Testis (tissue), 3 donors: ENCODE results near the gene PISD. TPM values are rescaled to one million over a fixed set of nuclear protein-coding genes. Genes with fewer than 3 reads are reported as not detected.

Experiments
- DNase-seq: peaks from one replicate; pipeline ENCODE4 v3.0.0-alpha.2; 2019
- H3K27ac ChIP-seq, 2 donors: fragments of 200-600 bp; sonication (generic); one replicate each; pipeline ENCODE4 v1.5.1; 2019
- H3K27me3 ChIP-seq: fragments of 200-600 bp; sonication (generic); one replicate; pipeline ENCODE4 v1.5.1; 2019
- H3K36me3 ChIP-seq: fragments of 200-600 bp; sonication (generic); one replicate; pipeline ENCODE4 v1.5.1; 2017; ENCODE audit warnings: low read depth; ENCODE audit errors: missing control alignments
- H3K4me1 ChIP-seq: fragments of 200-600 bp; sonication (generic); one replicate; pipeline ENCODE4 v1.5.1; 2019
- H3K4me3 ChIP-seq, 2 donors: fragments of 200-600 bp; sonication (generic); one replicate each; pipeline ENCODE4 v1.5.1; 2017 to 2019
- H3K9me3 ChIP-seq: fragments of 200-600 bp; sonication (generic); one replicate; pipeline ENCODE4 v1.5.1; 2017
- POLR2A ChIP-seq: fragments of 450-650 bp; IDR thresholded peaks from one replicate; pipeline ENCODE4 v1.6.1; 2017; ENCODE audit warnings: antibody characterized with exemption, mild to moderate bottlenecking, moderate library complexity
- WGBS, 2 donors: methylation state at CpG; one replicate each; pipeline ENCODE4 v1.1.5; 2018; 5-methylcytosine and 5-hydroxymethylcytosine counted together
- intact Hi-C: fragments of 100-400 bp; cut with DNase I; formaldehyde crosslinking; loops from one replicate; pipeline ENCODE4 v1.15.1; 2023; ENCODE audit warnings: low total_unique reads
- polyA plus RNA-seq: library from polyadenylated mRNA; stranded (reverse); fragments of 350-450 nt; fragmentation: Illumina TruSeq; extraction: RNeasy Lipid Tissue Mini Kit (QIAGEN cat#74804); gene quantifications from one replicate; pipeline ENCODE4 v1.2.3, GENCODE V29; 2014; ENCODE audit warnings: low read depth, low replicate concordance; ENCODE audit not compliant: insufficient read depth
- total RNA-seq, 2 donors: library from RNA; depleted of rRNA; stranded (reverse); fragments of >200 nt; gene quantifications; one replicate each; pipeline ENCODE4 v1.2.3, GENCODE V29; 2016
- TF ChIP-seq, protein P1 (sequence below), 3 experiments: fragments of 450-650 bp in 2 of 3; fragments of 200-600 bp in 1 of 3; sonication (generic) in 1 of 3; IDR thresholded peaks; one replicate each; pipeline ENCODE4 v1.5.1; 2016 to 2019; ENCODE audit warnings: antibody characterized with exemption in 3 of 3, mild to moderate bottlenecking in 2 of 3, moderate library complexity in 1 of 3

Gene PISD
- total and polyA plus RNA-seq, 3 donors from 2014 or later = 93.5 to 126 (median 120) TPM

DNA sequence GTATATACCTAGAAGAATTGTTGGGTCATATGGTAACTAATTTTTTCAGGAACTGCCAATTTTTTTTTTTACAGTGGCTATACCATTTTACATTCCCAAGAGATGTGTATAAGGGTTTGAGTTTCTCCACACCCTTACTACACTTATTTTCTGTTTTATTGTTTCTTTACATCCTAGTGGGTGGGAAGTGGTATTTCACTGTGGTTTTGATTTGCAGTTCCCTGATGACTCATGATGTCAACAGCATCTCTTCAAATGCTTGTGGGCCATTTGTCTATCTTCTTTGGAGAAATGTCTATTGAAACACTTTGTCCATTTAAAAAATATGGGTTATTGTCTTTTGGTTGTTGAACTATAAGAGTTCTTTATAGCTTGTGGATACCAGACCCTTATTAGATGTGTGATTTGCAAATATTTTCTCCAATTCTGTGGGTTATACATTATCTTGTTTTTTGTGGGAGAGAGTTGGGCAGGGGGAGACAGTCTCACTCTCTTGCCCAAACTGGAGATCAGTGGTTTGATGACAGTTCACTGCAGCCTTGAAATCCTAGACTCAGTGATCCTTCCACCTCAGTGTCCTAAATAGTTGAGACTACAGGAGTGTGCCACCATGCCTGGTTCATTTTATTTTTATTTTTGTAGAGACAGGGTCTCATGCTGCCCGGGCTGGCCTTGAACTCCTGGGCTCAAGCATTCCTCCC, 30.3 kb upstream of the PISD start:
- H3K9me3 ChIP-seq = no peaks in the 10 kb centered on the region
- no peak for DNase-seq
- 70 to 87% methylated on average over 1 of the region's 1 CpG for WGBS, 2 donors
- no peaks in the 10 kb centered on the region for H3K36me3 ChIP-seq
- H3K27me3 ChIP-seq = no peaks in the 10 kb centered on the region
- H3K4me3 ChIP-seq = no peak overlapping the region
- H3K27ac ChIP-seq = no peak overlapping the region
- intact Hi-C loops = no loop called here
- TF ChIP-seq, protein P1, sequence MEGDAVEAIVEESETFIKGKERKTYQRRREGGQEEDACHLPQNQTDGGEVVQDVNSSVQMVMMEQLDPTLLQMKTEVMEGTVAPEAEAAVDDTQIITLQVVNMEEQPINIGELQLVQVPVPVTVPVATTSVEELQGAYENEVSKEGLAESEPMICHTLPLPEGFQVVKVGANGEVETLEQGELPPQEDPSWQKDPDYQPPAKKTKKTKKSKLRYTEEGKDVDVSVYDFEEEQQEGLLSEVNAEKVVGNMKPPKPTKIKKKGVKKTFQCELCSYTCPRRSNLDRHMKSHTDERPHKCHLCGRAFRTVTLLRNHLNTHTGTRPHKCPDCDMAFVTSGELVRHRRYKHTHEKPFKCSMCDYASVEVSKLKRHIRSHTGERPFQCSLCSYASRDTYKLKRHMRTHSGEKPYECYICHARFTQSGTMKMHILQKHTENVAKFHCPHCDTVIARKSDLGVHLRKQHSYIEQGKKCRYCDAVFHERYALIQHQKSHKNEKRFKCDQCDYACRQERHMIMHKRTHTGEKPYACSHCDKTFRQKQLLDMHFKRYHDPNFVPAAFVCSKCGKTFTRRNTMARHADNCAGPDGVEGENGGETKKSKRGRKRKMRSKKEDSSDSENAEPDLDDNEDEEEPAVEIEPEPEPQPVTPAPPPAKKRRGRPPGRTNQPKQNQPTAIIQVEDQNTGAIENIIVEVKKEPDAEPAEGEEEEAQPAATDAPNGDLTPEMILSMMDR (IDR thresholded peaks at IDR 0.05) = no peak
- TF ChIP-seq POLR2A = no peak
- no peaks in the 10 kb centered on the region for H3K4me1 ChIP-seq

DNA sequence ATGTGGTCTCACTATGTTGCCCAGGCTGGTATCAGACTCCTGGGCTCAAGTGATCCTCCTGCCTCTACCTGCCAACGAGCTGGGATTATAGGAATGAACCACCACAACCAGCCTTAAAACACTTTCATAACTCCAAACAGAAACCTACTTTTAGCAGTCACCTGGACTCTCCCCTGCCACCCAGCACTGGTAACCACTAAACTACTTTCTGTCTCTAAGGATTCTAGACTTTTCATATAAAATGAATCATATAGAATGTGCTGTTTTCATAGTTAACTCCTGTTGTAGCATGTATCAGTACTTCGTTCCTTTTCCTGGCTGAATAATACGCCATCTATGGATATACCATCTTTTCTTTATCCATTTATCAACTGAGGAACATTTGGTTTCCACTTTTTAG, 29.4 kb upstream of the PISD start:
- H3K4me3 ChIP-seq = no peak overlapping the region
- no peaks in the 10 kb centered on the region for H3K4me1 ChIP-seq
- H3K27me3 ChIP-seq = no peaks in the 10 kb centered on the region
- intact Hi-C loops = no loop called here
- WGBS, 2 donors = 93 to 94% methylated on average over 3 of the region's 3 CpGs
- no peaks in the 10 kb centered on the region for H3K36me3 ChIP-seq
- H3K27ac ChIP-seq = no peak overlapping the region
- TF ChIP-seq POLR2A = no peak
- TF ChIP-seq, protein P1 (IDR thresholded peaks at IDR 0.05) = no peak
- H3K9me3 ChIP-seq = no peaks in the 10 kb centered on the region
- no peak for DNase-seq

DNA sequence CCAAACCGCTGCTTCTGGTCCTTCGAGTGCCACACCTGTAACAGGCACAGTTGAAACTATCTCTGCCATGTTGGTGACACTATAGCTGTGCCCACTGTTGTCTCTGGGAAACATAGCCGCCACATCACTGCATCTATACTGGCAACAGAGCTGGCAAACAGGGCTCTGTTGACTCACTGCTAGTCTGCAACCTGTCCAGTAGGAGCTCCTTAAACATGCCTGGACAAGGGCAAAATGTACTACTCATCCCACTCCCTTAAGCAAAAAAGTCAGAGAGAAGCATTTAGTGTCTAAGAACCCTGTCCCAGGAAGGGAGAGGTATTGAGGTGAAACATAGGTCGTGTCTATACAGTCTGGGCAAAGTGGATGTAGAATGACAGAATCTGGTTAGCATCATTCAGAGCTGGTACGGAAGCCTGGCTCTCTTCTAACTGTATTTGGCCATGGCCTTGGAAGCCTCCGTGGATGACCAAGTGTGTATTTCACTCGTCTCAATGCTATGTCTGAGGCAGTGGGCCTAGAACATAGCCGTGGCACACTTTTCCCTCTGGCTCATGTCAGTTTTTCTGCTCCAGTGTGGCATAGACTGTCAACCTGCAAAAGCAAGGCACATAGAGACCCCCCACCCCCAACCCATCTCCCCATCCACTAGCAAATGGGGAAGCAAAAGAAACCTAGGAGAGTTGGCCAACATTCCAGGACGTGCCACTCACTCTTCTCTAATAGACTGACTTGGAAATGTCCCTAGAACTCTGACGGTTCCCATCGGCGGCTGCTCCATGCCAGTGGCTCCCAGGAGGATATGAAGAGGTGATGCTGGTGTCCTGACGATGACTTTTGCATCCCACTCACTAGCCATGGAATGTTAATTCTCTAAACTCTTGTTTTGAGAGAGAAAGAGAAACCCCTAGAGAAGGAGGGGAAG, 21.4 kb upstream of the PISD start:
- H3K27me3 ChIP-seq = no peaks in the 10 kb centered on the region
- no peaks in the 10 kb centered on the region for H3K9me3 ChIP-seq
- intact Hi-C loops = no loop called here
- WGBS, 2 donors = 84 to 93% methylated on average over 13 of the region's 13 CpGs
- TF ChIP-seq, protein P1 (IDR thresholded peaks at IDR 0.05) = no peak
- no peak for TF ChIP-seq POLR2A
- no peak for DNase-seq
- no peaks in the 10 kb centered on the region for H3K36me3 ChIP-seq
- H3K4me3 ChIP-seq = no peak overlapping the region
- H3K27ac ChIP-seq = no peak overlapping the region
- H3K4me1 ChIP-seq = peaks cover 15% of the 10 kb centered on the region

DNA sequence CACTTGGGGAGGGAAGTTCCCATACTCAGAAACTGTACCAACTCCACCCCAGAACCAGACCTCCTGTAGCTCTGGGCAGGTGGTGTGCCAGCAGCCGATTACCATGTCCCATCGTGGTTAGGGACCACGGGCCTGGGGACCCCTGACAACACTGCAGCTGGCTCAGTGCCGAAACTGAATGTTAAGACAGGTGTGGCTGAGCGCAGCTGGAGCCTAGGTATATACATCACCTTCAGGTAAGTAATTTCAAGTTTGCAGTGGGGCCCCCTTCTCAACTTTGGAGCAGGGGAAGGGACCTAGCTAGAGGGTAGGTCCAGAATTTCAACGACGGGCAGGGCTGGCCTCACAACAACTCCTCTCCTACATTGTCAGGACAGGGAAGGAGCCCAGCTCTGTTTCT, 20.7 kb upstream of the PISD start:
- Histone ChIP-seq H3K27me3 (no peaks in the 10 kb centered on the region), H3K36me3 (no peaks in the 10 kb centered on the region), H3K27ac (no peak overlapping the region), H3K9me3 (no peaks in the 10 kb centered on the region), H3K4me1 (peaks cover 15% of the 10 kb centered on the region), H3K4me3 (no peak overlapping the region)
- DNase-seq = no peak
- intact Hi-C loops = no loop called here
- TF ChIP-seq, protein P1 (IDR thresholded peaks at IDR 0.05) = no peak
- TF ChIP-seq POLR2A = no peak
- WGBS, 2 donors = 66 to 82% methylated on average over 3 to 7 of the region's 7 CpGs
